Hematopoietic multipotent progenitor cell (in vitro differentiated cells): ENCODE results near the gene CFAP299. TPM values are rescaled to one million over a fixed set of nuclear protein-coding genes. Genes with fewer than 3 reads are reported as not detected.
A peak's percentile ranks its signal among the peaks of the same experiment; 100 is the strongest.

Experiments
- DNase-seq, 3 donors: peaks; one replicate each; pipeline ENCODE4 v3.0.0-alpha.2; 2011 to 2015; ENCODE audit warnings: low read depth in 2 of 3, low spot score in 2 of 3
- total RNA-seq: library from RNA; depleted of rRNA; stranded (reverse); fragments of >200 nt; gene quantifications from one replicate; pipeline ENCODE4 v1.2.3, GENCODE V29; 2012

The CFAP299 gene
- total RNA-seq, 1 donor: 0.27 TPM

DNA sequence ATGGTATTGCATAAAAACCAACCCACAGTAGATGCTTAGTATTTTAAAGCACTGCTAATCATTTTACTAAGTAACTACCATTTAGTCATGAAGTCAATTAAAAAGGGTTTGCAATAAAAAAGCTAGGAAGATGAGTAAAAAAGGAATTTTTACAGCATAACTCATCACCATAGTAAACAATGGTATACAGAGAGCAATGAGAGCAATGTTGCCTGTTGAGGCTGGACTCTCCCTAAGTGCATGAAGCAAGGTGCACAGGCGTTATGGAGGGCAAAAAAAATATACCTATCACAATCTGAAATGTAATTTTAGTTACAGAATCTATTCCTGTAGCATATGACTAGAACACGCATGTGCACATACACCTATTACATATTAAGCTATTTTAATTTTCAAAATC lies 565.4 kb downstream of the CFAP299 start:
- no peak for DNase-seq

DNA sequence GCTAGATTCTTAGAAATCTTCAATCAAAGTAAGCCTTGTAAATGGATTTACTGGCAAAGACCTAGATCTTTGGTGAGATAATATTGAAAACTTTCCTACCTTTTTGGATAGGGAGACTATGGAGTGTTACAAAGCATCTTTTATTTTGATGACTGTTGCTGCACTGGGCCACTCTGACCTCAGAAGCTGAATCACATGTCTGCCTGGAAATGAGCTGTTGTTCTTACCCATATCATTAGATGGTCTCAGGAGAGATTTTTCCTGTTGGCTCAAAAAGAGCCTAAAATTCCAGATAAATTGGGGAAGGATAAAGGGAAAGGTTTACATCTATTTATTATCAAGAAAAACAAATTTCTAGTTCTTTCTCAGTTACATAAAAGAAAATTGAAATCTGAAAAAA lies 567.5 kb downstream of the CFAP299 start:
- no peak for DNase-seq

DNA sequence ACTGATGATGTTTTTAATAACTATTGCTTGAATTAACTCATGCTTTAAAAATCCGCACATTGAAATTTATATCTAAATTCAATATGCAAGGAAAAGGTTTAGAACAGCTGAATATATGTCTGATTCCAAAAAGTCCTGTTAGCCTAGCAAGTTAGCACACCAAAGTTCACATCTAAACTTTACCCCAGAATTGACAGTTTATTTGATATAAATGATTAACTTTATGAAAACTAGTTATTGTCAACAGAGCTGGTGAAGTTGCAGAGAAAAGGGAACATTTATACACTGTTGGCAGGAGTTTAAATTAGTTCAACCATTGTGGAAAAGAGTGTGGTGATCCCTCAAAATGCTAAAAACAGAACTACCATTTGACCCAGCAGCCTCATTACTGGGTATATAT lies 574.4 kb downstream of the CFAP299 start:
- DNase-seq: no peak

DNA sequence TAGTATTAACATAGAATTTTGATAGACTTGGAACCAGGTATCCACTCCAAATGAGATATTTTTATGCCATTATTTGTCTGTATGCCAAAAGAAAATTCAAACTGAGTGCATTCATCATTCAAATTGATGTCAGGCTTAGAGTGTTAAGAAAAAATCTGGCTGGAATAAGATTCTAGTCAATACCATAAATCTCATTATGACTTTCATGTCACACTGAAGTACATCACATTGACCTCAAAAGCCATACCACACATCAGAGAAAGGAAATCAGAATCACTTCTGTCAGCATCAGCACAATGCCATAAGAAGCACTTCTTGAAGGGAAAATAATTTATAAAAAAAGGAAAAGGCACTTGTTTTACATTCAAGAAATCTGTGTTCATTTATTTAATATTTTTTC lies 575.9 kb downstream of the CFAP299 start:
- no peak for DNase-seq

DNA sequence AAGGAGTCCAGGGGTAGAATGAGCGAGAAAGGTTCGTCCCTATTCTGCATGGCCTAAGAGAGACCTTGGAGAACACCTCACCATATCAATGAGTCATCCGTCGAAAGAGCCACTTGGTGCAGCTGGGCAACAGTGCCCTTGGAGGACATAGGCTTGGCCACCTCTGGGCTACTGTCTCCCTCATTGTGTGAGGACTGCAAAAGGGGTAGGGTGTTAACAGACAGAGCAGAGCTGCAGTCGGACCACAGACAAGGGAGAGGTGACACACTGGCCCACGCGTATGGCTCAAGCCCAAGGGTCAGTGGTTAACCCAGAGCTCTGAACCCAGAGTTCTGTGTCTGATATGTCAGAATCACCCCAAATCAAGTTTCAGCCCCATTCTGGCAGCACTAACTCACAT lies 576.8 kb downstream of the CFAP299 start:
- DNase-seq: no peak

DNA sequence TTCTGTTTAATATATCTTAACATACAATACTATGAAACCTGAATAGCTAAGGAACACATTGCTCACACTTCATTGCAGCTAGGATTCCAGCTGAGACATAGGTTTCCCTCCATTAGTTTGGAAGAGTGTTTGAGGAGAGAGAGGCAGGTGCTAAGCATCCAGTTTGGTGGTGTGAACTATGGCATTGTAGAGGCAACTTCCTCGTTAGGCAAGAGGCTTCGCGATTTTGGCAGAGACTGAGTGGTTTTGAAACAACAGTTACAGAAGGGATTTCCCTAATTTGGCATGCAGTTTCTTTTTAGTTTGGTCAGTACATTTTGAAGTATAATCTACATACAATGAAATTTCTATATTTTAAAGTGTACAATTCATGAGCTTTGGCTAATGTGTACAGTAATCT lies 577.9 kb downstream of the CFAP299 start:
- peak in 2 of 3 donors; percentile 5 to 52 for DNase-seq

DNA sequence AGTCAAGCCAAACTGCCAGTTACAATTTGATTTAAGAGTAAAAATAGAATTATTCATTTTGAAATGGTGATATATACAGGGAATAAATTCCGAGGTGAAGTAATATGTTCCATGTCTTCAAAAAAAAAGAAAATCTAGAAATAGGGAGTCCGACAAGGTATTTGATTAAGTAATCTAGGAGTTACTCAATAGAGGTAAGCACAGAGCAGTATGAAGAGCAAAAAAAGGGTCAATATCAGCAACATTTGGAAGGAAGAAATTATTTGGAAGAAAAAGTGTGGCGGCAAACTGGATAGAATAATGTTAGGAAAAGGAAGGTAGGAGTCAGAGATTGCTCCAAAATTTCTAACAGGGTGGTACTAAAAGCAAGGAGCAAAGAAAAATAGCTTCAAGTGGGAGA lies 581.2 kb downstream of the CFAP299 start:
- no peak for DNase-seq

DNA sequence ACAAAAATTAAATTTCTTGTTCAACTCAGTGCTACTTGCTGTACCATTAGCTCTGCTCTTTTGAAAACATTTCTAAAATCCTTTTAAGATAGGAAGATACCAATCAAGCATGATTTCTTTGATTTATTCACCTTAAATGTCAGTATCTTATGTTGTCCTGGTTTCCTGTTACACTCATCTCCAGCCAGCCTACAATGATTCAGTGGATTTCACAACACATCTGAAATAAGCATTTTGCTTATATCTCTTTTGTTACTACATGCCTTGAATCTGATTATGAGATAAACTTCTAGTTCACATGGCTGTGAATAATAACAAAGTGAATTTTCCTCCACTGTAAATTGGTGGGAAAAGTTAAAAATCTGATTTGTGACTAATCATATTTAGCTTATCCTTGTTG lies 582.5 kb downstream of the CFAP299 start:
- no peak for DNase-seq

DNA sequence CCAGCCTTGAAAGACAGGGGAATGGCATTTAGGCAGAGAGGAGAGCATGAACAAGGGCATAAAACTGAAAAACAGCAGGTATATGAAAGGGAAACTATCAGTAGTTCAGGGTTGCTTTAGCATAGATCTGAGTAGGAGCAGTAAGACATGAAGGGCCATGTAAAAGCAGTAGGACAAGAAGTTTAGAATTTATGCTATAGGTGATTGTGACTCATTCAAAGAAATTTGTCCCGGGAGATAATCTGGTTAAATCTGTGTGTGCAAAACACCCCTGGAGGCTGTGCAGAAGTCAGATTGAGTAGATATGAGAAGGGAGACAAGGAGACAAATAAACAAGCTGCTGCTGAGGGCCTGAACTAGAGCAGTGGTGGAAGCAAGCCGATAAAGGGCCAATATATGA lies 585.9 kb downstream of the CFAP299 start:
- DNase-seq: no peak

DNA sequence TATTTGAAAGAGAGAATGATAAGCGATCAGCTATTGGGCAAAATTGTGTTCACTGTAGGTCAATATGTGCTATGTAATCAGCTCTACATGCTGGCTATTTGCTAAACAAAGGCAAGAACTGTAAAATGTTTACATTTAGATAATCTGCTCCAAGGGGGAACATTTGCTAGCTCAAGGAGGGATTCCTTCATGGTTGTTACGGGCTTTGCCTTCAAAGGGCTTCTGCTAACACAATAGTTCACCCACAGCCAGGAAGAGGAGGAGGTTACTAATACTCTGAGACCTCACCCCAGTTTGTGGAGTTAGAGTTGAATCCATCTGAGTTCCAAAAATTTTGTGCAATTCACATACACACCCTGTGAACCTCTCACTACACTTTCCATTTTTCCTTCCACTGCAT lies 587.4 kb downstream of the CFAP299 start:
- DNase-seq: no peak

DNA sequence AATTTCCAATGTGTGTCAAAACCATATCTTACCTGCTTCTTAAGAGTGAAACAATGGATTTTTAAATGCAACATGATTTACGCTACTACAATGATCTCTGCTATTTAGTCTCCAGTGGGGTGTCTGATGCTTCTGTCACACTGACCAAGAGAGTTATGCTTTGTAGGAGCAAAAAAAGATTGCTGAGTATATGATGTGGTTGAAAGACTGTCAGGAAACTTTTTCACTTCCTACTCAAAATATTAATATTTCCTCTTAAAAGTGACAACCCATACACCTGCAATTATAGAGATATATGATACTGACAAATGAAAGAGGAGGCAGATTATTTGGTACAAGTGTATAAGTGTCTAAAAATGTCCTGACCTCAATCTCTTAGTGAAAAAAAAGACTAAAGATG lies 589.8 kb downstream of the CFAP299 start:
- DNase-seq: no peak

DNA sequence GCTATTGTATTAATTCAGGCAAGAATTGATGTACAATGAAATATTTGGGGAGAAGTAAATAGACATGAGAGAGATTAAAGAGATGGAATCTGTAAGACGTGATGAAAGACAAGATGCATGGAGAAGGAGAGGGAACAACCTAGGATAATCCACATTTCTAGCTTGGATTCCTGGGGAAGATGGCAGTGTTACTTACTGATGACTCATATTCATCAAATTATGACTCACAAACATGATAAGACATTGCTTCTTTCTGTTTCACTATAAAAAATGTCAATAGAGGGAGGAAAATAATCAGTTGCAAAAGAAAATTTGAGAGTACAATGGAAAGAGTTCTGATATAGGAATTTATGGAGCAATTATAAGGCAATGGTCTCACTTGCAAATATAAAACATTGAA lies 590.9 kb downstream of the CFAP299 start:
- no peak for DNase-seq

DNA sequence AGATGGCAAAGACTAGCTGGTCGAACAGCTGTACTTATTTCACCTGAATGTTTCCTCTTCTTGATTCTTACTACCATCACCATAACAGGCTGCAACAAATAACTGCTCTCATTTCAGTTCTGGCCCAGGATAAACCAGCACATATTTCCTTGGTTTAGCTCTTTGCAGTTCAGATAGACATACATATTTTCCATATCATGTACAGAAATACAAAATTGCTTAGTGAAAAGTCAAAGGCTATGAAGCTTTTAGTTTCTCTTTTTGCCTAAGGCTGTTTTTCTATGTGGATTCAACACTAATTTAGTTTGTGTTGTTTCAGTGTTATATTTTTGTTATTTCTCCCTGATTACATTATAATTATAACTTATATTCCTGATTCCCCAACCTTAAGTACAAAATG lies 591.4 kb downstream of the CFAP299 start:
- no peak for DNase-seq

DNA sequence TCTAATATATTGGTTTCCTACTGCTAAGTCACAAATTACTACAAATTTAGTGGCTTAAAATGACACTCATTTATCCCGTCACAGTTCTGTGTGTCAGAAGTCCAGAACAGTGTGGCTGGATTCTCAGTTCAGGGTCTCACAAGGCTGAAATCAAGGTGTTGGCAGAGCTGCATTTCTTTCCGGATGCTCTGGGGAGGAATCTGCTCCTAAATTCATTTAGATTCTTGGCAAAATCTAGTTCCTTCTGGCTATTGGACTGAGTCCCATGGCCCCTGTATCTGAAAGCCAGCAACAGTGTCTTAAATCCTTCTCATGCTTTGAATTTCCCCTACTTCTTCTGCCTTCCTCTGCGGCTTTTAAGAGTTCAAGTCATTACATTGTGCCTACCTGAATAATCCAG lies 591.9 kb downstream of the CFAP299 start:
- DNase-seq: no peak

DNA sequence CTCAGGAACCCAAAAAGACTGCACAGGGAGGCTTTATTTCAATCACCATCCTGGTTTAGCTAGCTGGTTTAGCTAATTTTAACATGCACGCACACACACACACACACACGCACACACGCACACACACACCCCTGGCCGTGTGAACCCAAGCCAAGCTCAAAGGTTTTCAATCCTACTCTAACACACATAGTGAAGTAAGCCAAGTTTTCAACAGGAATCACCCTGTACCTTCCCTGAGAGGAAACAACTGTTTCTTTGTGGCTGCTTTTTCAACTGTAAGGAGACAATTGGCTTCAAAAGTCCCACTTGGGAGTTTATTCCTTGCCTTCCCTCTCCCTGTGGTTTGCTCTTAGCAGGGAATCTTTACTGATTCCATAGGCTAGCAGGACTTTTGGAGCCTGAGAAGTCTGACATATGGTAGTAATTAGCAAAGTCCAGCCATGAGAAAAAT lies 596.1 kb downstream of the CFAP299 start:
- no peak for DNase-seq

DNA sequence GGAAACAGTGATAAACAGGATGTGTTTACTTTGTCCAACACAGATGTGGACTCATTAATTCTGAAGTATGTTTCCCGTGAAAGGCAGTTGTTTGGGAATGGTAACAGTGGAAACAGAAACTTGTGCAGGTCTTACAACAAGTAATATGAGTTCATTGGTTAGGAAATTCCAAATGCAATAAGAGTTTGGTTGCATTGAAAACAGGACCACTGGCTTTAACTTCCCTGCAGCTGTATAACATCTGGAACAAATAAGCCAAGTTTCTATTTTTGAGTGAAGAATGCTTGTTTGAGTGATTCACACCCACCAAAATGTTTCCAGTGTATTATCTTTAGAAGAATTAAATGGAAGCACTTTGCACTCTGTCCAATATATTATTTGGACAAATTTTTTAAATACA lies 612.6 kb downstream of the CFAP299 start:
- DNase-seq: no peak

DNA sequence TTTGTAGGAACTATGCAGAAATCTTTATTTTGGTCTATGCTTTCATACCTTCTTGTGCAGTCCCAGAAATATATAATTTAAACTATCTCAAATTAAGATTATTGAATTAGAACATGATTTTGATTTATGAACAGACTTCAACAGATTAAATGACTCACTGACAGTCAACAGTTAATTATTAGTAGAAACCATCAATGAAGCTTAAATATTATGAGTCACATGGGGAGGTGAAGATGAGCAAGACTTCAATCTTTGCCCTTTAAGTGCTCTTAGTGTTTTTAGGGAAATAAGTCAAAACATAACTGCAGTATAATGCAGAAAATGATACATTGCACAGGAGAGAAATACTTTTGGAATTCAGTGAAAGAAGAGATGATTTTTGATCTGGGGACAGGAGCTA lies 613.5 kb downstream of the CFAP299 start:
- DNase-seq: no peak

DNA sequence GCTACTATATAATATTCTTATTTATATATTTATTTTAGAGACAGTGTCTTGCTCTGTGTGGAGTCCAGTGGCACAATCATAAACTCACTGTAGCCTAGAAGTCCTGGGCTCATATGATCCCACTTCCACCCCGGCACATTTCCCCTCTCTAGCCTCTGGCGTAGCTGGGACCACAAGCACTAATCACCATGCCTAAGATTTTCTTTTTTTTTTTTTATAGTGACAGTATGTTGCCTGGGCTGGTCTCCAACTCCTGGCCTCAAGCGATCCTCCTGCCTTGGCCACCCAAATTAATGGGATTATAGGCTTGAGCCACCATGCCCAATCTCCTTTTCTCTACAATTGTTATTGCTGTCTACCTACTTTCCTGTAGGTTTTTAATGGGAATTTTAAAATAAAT lies 620.9 kb downstream of the CFAP299 start:
- DNase-seq: no peak

DNA sequence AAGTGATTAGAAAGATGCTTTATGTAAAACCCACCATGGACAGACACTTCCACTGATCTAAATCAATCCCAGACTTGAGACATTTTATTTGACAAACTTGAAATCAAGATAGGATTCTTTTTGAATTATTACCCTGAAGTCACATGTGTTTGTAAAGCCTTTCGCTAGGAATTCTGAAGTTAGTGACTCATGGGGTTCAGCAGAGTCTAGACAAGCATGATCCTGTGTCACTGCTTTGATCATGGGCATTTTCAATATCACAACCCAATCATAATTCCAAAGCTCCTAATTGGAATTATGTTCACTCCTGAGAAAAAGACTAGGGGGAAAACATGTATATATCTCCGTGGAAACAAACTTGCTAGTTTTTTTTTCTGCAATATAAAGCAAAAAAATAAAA lies 627.5 kb downstream of the CFAP299 start:
- no peak for DNase-seq

DNA sequence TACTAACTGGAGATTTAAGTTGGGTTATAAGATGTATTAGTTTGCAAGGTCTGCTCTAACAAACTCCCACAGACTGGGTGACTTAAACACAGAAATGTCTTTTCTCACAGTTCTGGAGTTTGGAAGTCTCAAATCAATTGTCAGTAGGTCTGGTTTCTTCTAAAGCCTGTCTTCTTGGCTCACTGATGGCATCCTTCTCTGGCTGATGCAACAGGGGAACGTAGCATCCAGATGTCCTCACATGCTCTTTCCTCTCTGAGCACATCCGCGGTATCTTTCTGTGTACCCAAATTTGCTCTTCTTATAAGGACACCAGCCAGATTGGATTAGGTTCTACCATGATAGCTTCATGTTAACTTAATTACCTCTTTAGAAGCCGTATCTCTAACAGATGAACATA lies 631.8 kb downstream of the CFAP299 start:
- no peak for DNase-seq

DNA sequence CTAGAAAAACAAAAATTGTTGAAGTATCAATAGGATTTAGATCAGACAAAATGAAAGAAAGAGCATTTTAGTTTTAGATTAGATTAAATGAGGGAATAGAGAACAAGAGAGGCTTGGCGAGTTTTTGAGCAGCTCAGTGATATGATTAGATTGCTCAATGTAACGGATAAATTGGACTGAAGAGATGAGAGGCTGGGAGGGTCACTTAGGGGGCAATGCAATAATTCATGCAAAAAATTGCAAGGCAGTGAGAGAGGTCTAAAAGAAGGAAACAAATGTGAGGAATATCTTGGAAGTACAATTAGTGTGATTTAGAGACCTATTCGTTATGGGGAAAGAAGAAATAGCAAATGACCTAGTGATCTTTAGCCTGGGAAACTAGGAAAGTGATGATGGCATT lies 644.7 kb downstream of the CFAP299 start:
- no peak for DNase-seq

DNA sequence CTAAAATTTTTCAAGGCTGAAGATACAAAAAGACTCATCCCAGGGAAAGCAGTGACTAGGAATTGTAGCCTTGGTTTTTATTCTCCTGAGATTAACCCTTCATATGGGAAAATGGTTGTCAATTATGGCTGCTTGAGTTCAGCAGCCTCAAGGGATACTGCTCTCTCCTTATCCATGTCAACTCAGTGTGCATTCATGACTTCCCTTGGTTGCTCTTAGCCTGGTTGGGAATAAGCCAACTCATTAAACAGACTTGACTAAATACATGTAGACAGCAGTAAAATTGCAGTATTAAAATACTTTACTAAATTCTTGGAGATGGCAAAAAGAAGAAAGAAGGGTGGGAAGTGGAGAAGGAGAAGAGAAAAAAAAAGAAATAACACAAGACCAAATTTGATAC lies 650.5 kb downstream of the CFAP299 start:
- no peak for DNase-seq

DNA sequence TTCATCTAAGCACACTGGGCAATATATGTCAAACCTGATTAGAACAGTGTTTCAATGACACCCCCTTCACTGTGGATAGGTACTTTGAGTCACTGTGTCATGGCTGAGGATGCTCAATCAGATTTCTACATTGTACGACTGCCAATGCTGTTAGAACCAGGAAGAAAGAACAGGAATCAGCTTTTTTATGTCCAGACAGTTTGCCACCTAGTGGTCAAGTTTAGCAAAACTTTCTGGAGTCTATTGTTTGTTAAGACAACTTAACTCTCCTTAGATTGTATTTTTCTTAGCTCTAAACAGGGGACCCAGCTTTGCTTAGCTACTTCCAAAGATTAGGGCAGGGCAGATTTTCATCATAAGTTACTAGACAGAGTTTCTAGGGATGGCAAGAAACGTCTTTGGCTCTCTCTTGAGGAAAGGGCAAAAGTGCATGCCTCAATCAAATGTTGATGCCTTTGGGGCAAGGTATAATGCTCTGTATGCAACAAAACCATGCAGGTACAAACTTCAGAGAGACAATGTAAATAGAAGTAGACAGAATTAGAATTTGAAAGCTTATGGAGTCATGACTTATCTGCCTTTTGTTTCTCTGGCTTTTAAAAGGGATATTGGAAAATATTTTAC lies 654.5 kb downstream of the CFAP299 start:
- DNase-seq: peak; percentile 19 to 75 (median 39)
